Measurements from ENCODE around the gene TBX3.

Gene TBX3

DNA sequence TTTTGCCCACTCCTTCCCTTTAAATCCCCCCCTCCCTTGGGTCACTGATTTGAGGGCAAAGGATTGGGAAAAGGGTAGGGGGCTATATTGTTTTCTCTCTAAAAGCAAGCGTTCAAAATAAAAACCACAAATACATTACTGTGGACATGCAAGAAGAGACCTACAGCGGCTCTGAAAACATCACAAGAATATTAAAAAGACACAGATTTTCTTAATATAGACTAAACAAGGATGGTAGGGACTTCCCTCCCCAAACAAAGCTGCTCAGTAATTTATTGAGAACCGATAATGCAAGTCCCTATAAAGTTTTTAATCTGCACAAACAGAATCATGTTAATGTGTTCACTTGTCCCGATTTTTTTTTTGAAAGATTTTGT, 12.9 kb downstream of the TBX3 start:
- no peaks in the 10 kb centered on the region for H3K79me2 ChIP-seq (ENCODE audit: low read length)
- no peak overlapping the region for H3K9ac ChIP-seq (ENCODE audit: low read length)
- H3F3A ChIP-seq (ENCODE audit: insufficient read depth, low read length): no peaks in the 10 kb centered on the region
- no peaks in the 10 kb centered on the region for H3K9me3 ChIP-seq (replicated peaks; ENCODE audit: insufficient read depth, low read length)
- H3K4me3 ChIP-seq (ENCODE audit: low read length): no peak overlapping the region
- no peak overlapping the region for H2AFZ ChIP-seq (ENCODE audit: low read length)
- no peak overlapping the region for H3K27ac ChIP-seq (ENCODE audit: low read length)
- no peak overlapping the region for H3K4me2 ChIP-seq (ENCODE audit: low read depth, low read length)
- no peak for TF ChIP-seq EZH2phosphoT487 (IDR thresholded peaks at IDR 0.05; ENCODE audit: low read length)
- TF ChIP-seq EZH2 (optimal IDR thresholded peaks at IDR 0.05; ENCODE audit: low read depth, low read length): no peak
- no peaks in the 10 kb centered on the region for H3K9me2 ChIP-seq (replicated peaks; ENCODE audit: insufficient read depth, low read length)
- DNase-seq: no peak
- H3K36me3 ChIP-seq (replicated peaks; ENCODE audit: insufficient read depth, low read length): no peaks in the 10 kb centered on the region
- H4K20me1 ChIP-seq (ENCODE audit: insufficient read depth, low read length): no peaks in the 10 kb centered on the region
- no peaks in the 10 kb centered on the region for H3K4me1 ChIP-seq (ENCODE audit: low read length)
- peaks cover 29% of the 10 kb centered on the region for H3K27me3 ChIP-seq (replicated peaks; ENCODE audit: insufficient read depth, low read length)

- Histone ChIP-seq H3K79me2 (ENCODE audit: low read length) (no peaks in the 10 kb centered on the region), H3F3A (ENCODE audit: insufficient read depth, low read length) (no peaks in the 10 kb centered on the region), H4K20me1 (ENCODE audit: insufficient read depth, low read length) (no peaks in the 10 kb centered on the region), H3K36me3 (replicated peaks; ENCODE audit: insufficient read depth, low read length) (no peaks in the 10 kb centered on the region), H3K27ac (ENCODE audit: low read length) (no peak overlapping the region), H3K9ac (ENCODE audit: low read length) (no peak overlapping the region), H3K9me2 (replicated peaks; ENCODE audit: insufficient read depth, low read length) (no peaks in the 10 kb centered on the region), H3K4me2 (ENCODE audit: low read depth, low read length) (no peak overlapping the region), H3K4me1 (ENCODE audit: low read length) (no peaks in the 10 kb centered on the region), H3K9me3 (replicated peaks; ENCODE audit: insufficient read depth, low read length) (no peaks in the 10 kb centered on the region), H3K27me3 (replicated peaks; ENCODE audit: insufficient read depth, low read length) (peaks cover 31% of the 10 kb centered on the region), H2AFZ (ENCODE audit: low read length) (no peak overlapping the region), H3K4me3 (ENCODE audit: low read length) (no peak overlapping the region)
- TF ChIP-seq EZH2 (optimal IDR thresholded peaks at IDR 0.05; ENCODE audit: low read depth, low read length): no peak
- no peak for TF ChIP-seq EZH2phosphoT487 (IDR thresholded peaks at IDR 0.05; ENCODE audit: low read length)
- TF ChIP-seq, protein P1, sequence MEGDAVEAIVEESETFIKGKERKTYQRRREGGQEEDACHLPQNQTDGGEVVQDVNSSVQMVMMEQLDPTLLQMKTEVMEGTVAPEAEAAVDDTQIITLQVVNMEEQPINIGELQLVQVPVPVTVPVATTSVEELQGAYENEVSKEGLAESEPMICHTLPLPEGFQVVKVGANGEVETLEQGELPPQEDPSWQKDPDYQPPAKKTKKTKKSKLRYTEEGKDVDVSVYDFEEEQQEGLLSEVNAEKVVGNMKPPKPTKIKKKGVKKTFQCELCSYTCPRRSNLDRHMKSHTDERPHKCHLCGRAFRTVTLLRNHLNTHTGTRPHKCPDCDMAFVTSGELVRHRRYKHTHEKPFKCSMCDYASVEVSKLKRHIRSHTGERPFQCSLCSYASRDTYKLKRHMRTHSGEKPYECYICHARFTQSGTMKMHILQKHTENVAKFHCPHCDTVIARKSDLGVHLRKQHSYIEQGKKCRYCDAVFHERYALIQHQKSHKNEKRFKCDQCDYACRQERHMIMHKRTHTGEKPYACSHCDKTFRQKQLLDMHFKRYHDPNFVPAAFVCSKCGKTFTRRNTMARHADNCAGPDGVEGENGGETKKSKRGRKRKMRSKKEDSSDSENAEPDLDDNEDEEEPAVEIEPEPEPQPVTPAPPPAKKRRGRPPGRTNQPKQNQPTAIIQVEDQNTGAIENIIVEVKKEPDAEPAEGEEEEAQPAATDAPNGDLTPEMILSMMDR (IDR thresholded peaks at IDR 0.05; ENCODE audit: low read length): no peak
- DNase-seq: no peak
These were observed 13.5 kb downstream of the TBX3 start for GRCh38 chr12:114670291-114670980.

GRCh38 chr12:114669401-114670290, 14.3 kb downstream of the TBX3 start:
- DNase-seq: no peak
- TF ChIP-seq EZH2 (optimal IDR thresholded peaks at IDR 0.05; ENCODE audit: low read depth, low read length): no peak
- TF ChIP-seq, protein P1 (IDR thresholded peaks at IDR 0.05; ENCODE audit: low read length): no peak
- no peak for TF ChIP-seq EZH2phosphoT487 (IDR thresholded peaks at IDR 0.05; ENCODE audit: low read length)
- Histone ChIP-seq H3K4me3 (ENCODE audit: low read length) (no peak overlapping the region), H3K9me3 (replicated peaks; ENCODE audit: insufficient read depth, low read length) (no peaks in the 10 kb centered on the region), H3K4me2 (ENCODE audit: low read depth, low read length) (no peak overlapping the region), H3K4me1 (ENCODE audit: low read length) (no peaks in the 10 kb centered on the region), H3K9me2 (replicated peaks; ENCODE audit: insufficient read depth, low read length) (no peaks in the 10 kb centered on the region), H3F3A (ENCODE audit: insufficient read depth, low read length) (no peaks in the 10 kb centered on the region), H2AFZ (ENCODE audit: low read length) (no peak overlapping the region), H4K20me1 (ENCODE audit: insufficient read depth, low read length) (no peaks in the 10 kb centered on the region), H3K27ac (ENCODE audit: low read length) (no peak overlapping the region), H3K9ac (ENCODE audit: low read length) (no peak overlapping the region), H3K36me3 (replicated peaks; ENCODE audit: insufficient read depth, low read length) (no peaks in the 10 kb centered on the region), H3K79me2 (ENCODE audit: low read length) (no peaks in the 10 kb centered on the region), H3K27me3 (replicated peaks; ENCODE audit: insufficient read depth, low read length) (peaks cover 32% of the 10 kb centered on the region)

Data from MM.1S (cell line).